Karpas-422 (cell line): ENCODE results near the gene ANKS1B. TPM values are rescaled to one million over a fixed set of nuclear protein-coding genes. Genes with fewer than 3 reads are reported as not detected.

Experiments
- DNase-seq: peaks from one replicate; pipeline ENCODE4 v3.0.0-alpha.2; 2015
- H2AFZ ChIP-seq: fragments of 200-600 bp; sonication (generic); 2 replicates; pipeline ENCODE4 v1.6.1; 2014; ENCODE audit warnings: antibody characterized with exemption, low read length, mixed read lengths
- H3K27ac ChIP-seq: fragments of 200-600 bp; sonication (generic); 2 replicates; pipeline ENCODE4 v1.5.1; 2014; ENCODE audit warnings: mild to moderate bottlenecking, low read length, moderate library complexity
- H3K27me3 ChIP-seq: fragments of 200-600 bp; sonication (generic); 2 replicates; pipeline ENCODE4 v1.6.1; 2014; ENCODE audit warnings: low read length, mixed read lengths
- H3K36me3 ChIP-seq: fragments of 200-600 bp; sonication (generic); 2 replicates; pipeline ENCODE4 v1.6.1; 2014; ENCODE audit warnings: low read length, mixed read lengths; ENCODE audit not compliant: insufficient read depth
- H3K4me1 ChIP-seq: fragments of 200-600 bp; sonication (generic); 2 replicates; pipeline ENCODE4 v1.6.1; 2014; ENCODE audit warnings: mild to moderate bottlenecking, low read length, mixed read lengths
- H3K4me2 ChIP-seq: fragments of 200-600 bp; sonication (generic); 2 replicates; pipeline ENCODE4 v1.6.1; 2014; ENCODE audit warnings: low read length, low read depth, mild to moderate bottlenecking; ENCODE audit not compliant: poor library complexity, severe bottlenecking
- H3K4me3 ChIP-seq: fragments of 200-600 bp; sonication (generic); 2 replicates; pipeline ENCODE4 v1.5.1; 2014; ENCODE audit warnings: mild to moderate bottlenecking, antibody characterized with exemption, low read length, mixed read lengths
- H3K79me2 ChIP-seq: fragments of 200-600 bp; sonication (generic); 2 replicates; pipeline ENCODE4 v1.6.1; 2014; ENCODE audit warnings: mild to moderate bottlenecking, low read length, mixed read lengths
- H3K9ac ChIP-seq: fragments of 200-600 bp; sonication (generic); 2 replicates; pipeline ENCODE4 v1.6.0; 2014; ENCODE audit warnings: low read length
- H3K9me2 ChIP-seq: fragments of 200-600 bp; sonication (generic), shearing (Covaris generic); replicated peaks from 2 replicates; pipeline ENCODE4 v1.6.0; 2014; ENCODE audit warnings: mild to moderate bottlenecking, low read length, moderate library complexity; ENCODE audit not compliant: insufficient read depth
- H3K9me3 ChIP-seq: fragments of 300-700, 200-600 bp; sonication (generic); 2 replicates; pipeline ENCODE4 v1.6.1; 2014; ENCODE audit warnings: low read length, mixed read lengths
- H4K20me1 ChIP-seq: fragments of 200-600 bp; sonication (generic); 2 replicates; pipeline ENCODE4 v1.6.1; 2014; ENCODE audit warnings: mild to moderate bottlenecking, antibody characterized with exemption, low read length, low read depth; ENCODE audit not compliant: insufficient read depth
- total RNA-seq: library from RNA; depleted of rRNA; stranded (reverse); fragments of >200 nt; shearing (Covaris generic); gene quantifications from 2 replicates; pipeline ENCODE4 v1.2.3, GENCODE V29; 2014; ENCODE audit warnings: low replicate concordance

ANKS1B gene
- total RNA-seq, 1 experiment from 2014 or later, result 23.4 TPM

- no peak overlapping the region for H3K4me2 ChIP-seq
- H3K27me3 ChIP-seq, result no peaks in the 10 kb centered on the region
- H3K27ac ChIP-seq, result no peak overlapping the region
- H3K79me2 ChIP-seq, result no peaks in the 10 kb centered on the region
- H3K4me1 ChIP-seq, result peaks cover 8% of the 10 kb centered on the region
- no peak for DNase-seq
- no peak overlapping the region for H2AFZ ChIP-seq
- H3K9me3 ChIP-seq, result no peaks in the 10 kb centered on the region
- H4K20me1 ChIP-seq, result no peaks in the 10 kb centered on the region
- H3K9me2 ChIP-seq, result no peaks in the 10 kb centered on the region
- H3K9ac ChIP-seq, result no peak overlapping the region
- H3K36me3 ChIP-seq, result no peaks in the 10 kb centered on the region
- no peak overlapping the region for H3K4me3 ChIP-seq
These were observed 1234.2 kb downstream of the ANKS1B start for GRCh38 chr12:98750511-98750910.

DNA sequence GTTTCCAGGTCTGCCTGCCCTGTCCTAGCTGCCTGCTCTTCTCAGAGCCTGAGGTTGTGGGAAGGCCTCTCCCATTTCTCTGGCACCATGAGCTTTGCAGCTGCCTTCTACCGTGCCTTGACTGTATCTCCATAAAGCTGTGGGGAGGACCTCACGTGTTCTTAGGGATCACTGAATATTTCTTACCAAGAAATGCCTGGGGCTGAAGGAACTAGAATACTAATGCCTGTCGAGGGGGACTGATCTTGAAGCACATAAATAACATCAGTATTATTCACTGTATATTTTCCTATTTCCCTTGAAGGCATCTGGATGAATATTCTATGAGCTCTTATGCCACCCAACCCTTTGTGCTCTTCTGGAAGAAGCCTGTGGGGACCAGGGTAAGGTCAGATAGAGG, 1236.3 kb downstream of the ANKS1B start:
- Histone ChIP-seq H3K36me3 (no peaks in the 10 kb centered on the region), H3K9me3 (no peaks in the 10 kb centered on the region), H3K27me3 (no peaks in the 10 kb centered on the region), H3K79me2 (no peaks in the 10 kb centered on the region), H2AFZ (no peak overlapping the region), H3K4me3 (no peak overlapping the region), H3K9me2 (no peaks in the 10 kb centered on the region), H3K27ac (no peak overlapping the region), H3K4me2 (no peak overlapping the region), H4K20me1 (no peaks in the 10 kb centered on the region), H3K9ac (no peak overlapping the region), H3K4me1 (peaks cover 13% of the 10 kb centered on the region)
- no peak for DNase-seq

GRCh38 chr12:98745578-98746391, 1239.0 kb downstream of the ANKS1B start:
- peak overlapping the region; percentile 78 for H3K4me2 ChIP-seq
- H3K27ac ChIP-seq, result no peak overlapping the region
- peak overlapping the region; percentile 68 for H3K4me3 ChIP-seq
- no peaks in the 10 kb centered on the region for H3K36me3 ChIP-seq
- no peaks in the 10 kb centered on the region for H3K9me3 ChIP-seq
- peak; percentile 53 for DNase-seq
- peak overlapping the region; percentile 61; the same call in 1 of the 2 replicates for H2AFZ ChIP-seq
- H3K9ac ChIP-seq, result peak overlapping the region; percentile 58
- H3K27me3 ChIP-seq, result no peaks in the 10 kb centered on the region; the same call in 1 of the 2 replicates
- peaks cover 20% of the 10 kb centered on the region for H3K4me1 ChIP-seq
- H4K20me1 ChIP-seq, result no peaks in the 10 kb centered on the region
- no peaks in the 10 kb centered on the region for H3K9me2 ChIP-seq
- H3K79me2 ChIP-seq, result no peaks in the 10 kb centered on the region

- Histone ChIP-seq H3K9ac (no peak overlapping the region), H3K9me3 (no peaks in the 10 kb centered on the region), H3K4me1 (peaks cover 20% of the 10 kb centered on the region), H3K27me3 (no peaks in the 10 kb centered on the region; the same call in 1 of the 2 replicates), H3K4me2 (no peak overlapping the region), H3K4me3 (no peak overlapping the region), H3K9me2 (no peaks in the 10 kb centered on the region), H3K36me3 (no peaks in the 10 kb centered on the region), H3K79me2 (no peaks in the 10 kb centered on the region), H4K20me1 (no peaks in the 10 kb centered on the region), H3K27ac (no peak overlapping the region), H2AFZ (no peak overlapping the region)
- peak; percentile 47 for DNase-seq
These were observed 1240.1 kb downstream of the ANKS1B start for GRCh38 chr12:98744680-98745079.

DNA sequence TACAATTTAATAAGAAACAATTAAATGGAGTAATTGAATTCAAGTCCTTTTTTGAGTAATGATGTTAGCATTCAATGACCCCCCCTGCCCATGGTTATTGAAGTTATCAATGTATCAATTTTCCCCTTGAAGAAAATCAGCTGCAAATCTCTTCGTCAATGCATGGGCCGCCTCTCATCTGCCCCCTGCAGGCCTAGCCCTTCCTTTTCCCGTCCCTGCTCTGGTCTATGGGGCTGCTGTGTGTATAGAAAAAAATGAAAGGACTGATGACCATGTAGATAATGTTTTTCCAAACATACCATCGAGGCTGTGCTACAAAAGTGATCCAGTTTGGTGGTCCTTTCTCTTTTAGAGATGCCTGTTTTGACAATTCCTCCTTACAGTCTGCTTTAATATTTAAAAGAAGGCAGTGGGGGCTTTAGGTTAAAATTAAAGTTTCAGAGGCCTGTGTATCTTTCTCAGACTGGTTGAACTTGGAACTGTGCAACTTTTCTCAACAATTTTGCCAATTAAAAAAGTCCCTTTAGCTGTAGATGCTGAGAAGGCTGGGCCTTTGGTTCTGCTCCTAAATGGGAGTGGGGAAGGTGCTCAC, 1241.3 kb downstream of the ANKS1B start:
- Histone ChIP-seq H3K9me3 (no peaks in the 10 kb centered on the region), H3K36me3 (no peaks in the 10 kb centered on the region), H3K79me2 (no peaks in the 10 kb centered on the region), H3K4me1 (peaks cover 20% of the 10 kb centered on the region), H3K4me3 (no peak overlapping the region), H2AFZ (no peak overlapping the region), H3K4me2 (no peak overlapping the region), H4K20me1 (no peaks in the 10 kb centered on the region), H3K9me2 (no peaks in the 10 kb centered on the region), H3K9ac (no peak overlapping the region), H3K27me3 (no peaks in the 10 kb centered on the region; the same call in 1 of the 2 replicates), H3K27ac (no peak overlapping the region)
- peak; percentile 78 for DNase-seq

GRCh38 chr12:98741556-98742265, 1243.0 kb downstream of the ANKS1B start:
- Histone ChIP-seq H3K27me3 (no peaks in the 10 kb centered on the region; the same call in 1 of the 2 replicates), H3K4me2 (no peak overlapping the region), H3K36me3 (no peaks in the 10 kb centered on the region), H3K27ac (no peak overlapping the region), H2AFZ (no peak overlapping the region), H3K9ac (no peak overlapping the region), H3K4me1 (peaks cover 20% of the 10 kb centered on the region), H3K9me2 (no peaks in the 10 kb centered on the region), H3K4me3 (no peak overlapping the region), H3K9me3 (no peaks in the 10 kb centered on the region), H3K79me2 (no peaks in the 10 kb centered on the region), H4K20me1 (no peaks in the 10 kb centered on the region)
- no peak for DNase-seq

DNA sequence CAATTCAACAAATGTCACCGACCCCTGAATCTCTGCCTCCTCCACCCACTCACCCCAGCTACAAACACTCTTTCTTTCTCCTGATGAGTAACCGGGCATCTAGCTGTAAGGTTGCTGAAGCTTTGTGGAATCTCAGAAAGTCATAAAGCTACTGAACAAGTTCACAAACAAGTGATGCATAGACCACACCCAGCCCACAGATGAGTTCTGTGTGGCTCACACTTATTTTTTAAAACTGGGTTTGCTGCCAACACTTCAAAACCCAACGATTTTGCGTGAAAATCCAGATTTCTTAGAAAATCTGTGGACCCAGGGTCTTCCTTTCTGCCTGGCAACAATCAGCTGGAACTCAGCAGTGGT, 1243.6 kb downstream of the ANKS1B start:
- Histone ChIP-seq H3K4me2 (no peak overlapping the region), H3K9me3 (no peaks in the 10 kb centered on the region), H3K4me3 (no peak overlapping the region), H2AFZ (no peak overlapping the region), H3K27ac (no peak overlapping the region), H3K27me3 (no peaks in the 10 kb centered on the region; the same call in 1 of the 2 replicates), H3K9me2 (no peaks in the 10 kb centered on the region), H3K9ac (no peak overlapping the region), H3K36me3 (no peaks in the 10 kb centered on the region), H3K79me2 (no peaks in the 10 kb centered on the region), H3K4me1 (peaks cover 16% of the 10 kb centered on the region), H4K20me1 (no peaks in the 10 kb centered on the region)
- DNase-seq, result no peak

GRCh38 chr12:98740751-98741150, 1244.0 kb downstream of the ANKS1B start:
- no peak for DNase-seq
- no peak overlapping the region for H3K4me3 ChIP-seq
- no peaks in the 10 kb centered on the region for H3K9me2 ChIP-seq
- no peaks in the 10 kb centered on the region for H4K20me1 ChIP-seq
- peaks cover 12% of the 10 kb centered on the region for H3K4me1 ChIP-seq
- H3K9me3 ChIP-seq, result no peaks in the 10 kb centered on the region
- no peaks in the 10 kb centered on the region for H3K79me2 ChIP-seq
- H2AFZ ChIP-seq, result no peak overlapping the region
- H3K36me3 ChIP-seq, result no peaks in the 10 kb centered on the region
- no peak overlapping the region for H3K9ac ChIP-seq
- H3K27me3 ChIP-seq, result no peaks in the 10 kb centered on the region; the same call in 1 of the 2 replicates
- H3K27ac ChIP-seq, result no peak overlapping the region
- no peak overlapping the region for H3K4me2 ChIP-seq
